Immature natural killer cell (primary cell): ENCODE results near the gene ANKMY1. TPM values are rescaled to one million over a fixed set of nuclear protein-coding genes. Genes with fewer than 3 reads are reported as not detected.
"Not testable (repeated sequence)": the region's sequence is repeated elsewhere in the genome, so short reads cannot be mapped to it uniquely, and the experiment has no call there.

Experiments used
- DNase-seq, 3 donors: peaks; one replicate each; pipeline ENCODE4 v3.0.0; 2022; ENCODE audit warnings: mixed read lengths in 1 of 3
- H3K27ac Mint-ChIP-seq, 6 donors: one replicate each; pipeline ENCODE4 v1.8.0; 2020; ENCODE audit warnings: mixed read lengths in 6 of 6, mild to moderate bottlenecking in 5 of 6, inconsistent platforms in 4 of 6, moderate library complexity in 3 of 6
- H3K27me3 Mint-ChIP-seq, 3 donors: one replicate each; pipeline ENCODE4 v1.8.0; 2020 to 2021; ENCODE audit warnings: low read depth in 3 of 3, mild to moderate bottlenecking in 3 of 3, mixed read lengths in 3 of 3, moderate library complexity in 3 of 3, inconsistent platforms in 1 of 3
- H3K36me3 Mint-ChIP-seq, 3 donors: one replicate each; pipeline ENCODE4 v1.8.0; 2020; ENCODE audit warnings: mixed read lengths in 3 of 3, inconsistent platforms in 2 of 3, mild to moderate bottlenecking in 2 of 3
- H3K4me1 Mint-ChIP-seq, 2 donors: one replicate each; pipeline ENCODE4 v1.8.0; 2020; ENCODE audit warnings: inconsistent platforms in 2 of 2, mild to moderate bottlenecking in 2 of 2, mixed read lengths in 2 of 2, moderate library complexity in 1 of 2
- H3K4me3 Mint-ChIP-seq, 5 donors: one replicate each; pipeline ENCODE4 v1.8.0; 2020; ENCODE audit warnings: mild to moderate bottlenecking in 5 of 5, mixed read lengths in 5 of 5, inconsistent platforms in 3 of 5, moderate library complexity in 3 of 5
- H3K9me3 Mint-ChIP-seq, 6 donors: one replicate each; pipeline ENCODE4 v1.8.0; 2020; ENCODE audit warnings: mild to moderate bottlenecking in 6 of 6, mixed read lengths in 6 of 6, inconsistent platforms in 4 of 6, moderate library complexity in 3 of 6
- polyA plus RNA-seq, 3 donors: library from polyadenylated mRNA; unstranded; fragments of 300-500 nt; fragmentation: Illumina TruSeq; gene quantifications; one replicate each; pipeline ENCODE4 v1.2.3, GENCODE V29; 2021

The ANKMY1 gene
- polyA plus RNA-seq, 3 donors from 2014 or later = 5.6 to 12.4 (median 7.3) TPM

- DNase-seq, H3K27ac Mint-ChIP-seq, H3K27me3 Mint-ChIP-seq, H3K4me3 Mint-ChIP-seq, H3K4me1 Mint-ChIP-seq: not testable (repeated sequence)
- Mint-ChIP-seq H3K9me3 (peaks cover 11 to 31% (median 25%) of the 10 kb centered on the region in 6 donors), H3K36me3 (peaks cover 42 to 50% (median 45%) of the 10 kb centered on the region in 3 donors)
Measured at GRCh38 chr2:240494942-240495341, 62.8 kb downstream of the ANKMY1 start.

- H3K36me3 Mint-ChIP-seq = peaks cover 45 to 50% (median 46%) of the 10 kb centered on the region in 3 donors
Measured at GRCh38 chr2:240494194-240494793, 63.5 kb downstream of the ANKMY1 start.

GRCh38 chr2:240491483-240491882, 66.3 kb downstream of the ANKMY1 start:
- DNase-seq = no peak
- H3K27ac Mint-ChIP-seq = no peak overlapping the region
- no peaks in the 10 kb centered on the region for H3K4me1 Mint-ChIP-seq
- peaks cover 19 to 61% (median 54%) of the 10 kb centered on the region in 6 donors for H3K9me3 Mint-ChIP-seq
- peaks cover 0 to 9% (median 3%) of the 10 kb centered on the region in 3 donors for H3K27me3 Mint-ChIP-seq
- H3K36me3 Mint-ChIP-seq = peaks cover 35 to 52% (median 41%) of the 10 kb centered on the region in 3 donors
- H3K4me3 Mint-ChIP-seq = no peak overlapping the region

More at GRCh38 chr2:240494194-240494793, 63.5 kb downstream of the ANKMY1 start:
- peaks cover 0 to 9% (median 3%) of the 10 kb centered on the region in 3 donors for H3K27me3 Mint-ChIP-seq
- H3K4me3 Mint-ChIP-seq = no peak overlapping the region
- H3K4me1 Mint-ChIP-seq = no peaks in the 10 kb centered on the region
- no peak overlapping the region for H3K27ac Mint-ChIP-seq
- no peak for DNase-seq
- peaks cover 15 to 37% (median 32%) of the 10 kb centered on the region in 6 donors for H3K9me3 Mint-ChIP-seq

- H3K4me1 Mint-ChIP-seq = no peaks in the 10 kb centered on the region
- peaks cover 0 to 5% (median 3%) of the 10 kb centered on the region in 6 donors for H3K9me3 Mint-ChIP-seq
- H3K27ac Mint-ChIP-seq = no peak overlapping the region
- no peak overlapping the region for H3K4me3 Mint-ChIP-seq
- no peak for DNase-seq
- peaks cover 4 to 15% (median 13%) of the 10 kb centered on the region in 3 donors for H3K36me3 Mint-ChIP-seq
- no peaks in the 10 kb centered on the region for H3K27me3 Mint-ChIP-seq
Measured at GRCh38 chr2:240482141-240482540, 75.6 kb downstream of the ANKMY1 start.

GRCh38 chr2:240481720-240482119, 76.1 kb downstream of the ANKMY1 start:
- Mint-ChIP-seq H3K4me3 (no peak overlapping the region), H3K4me1 (no peaks in the 10 kb centered on the region), H3K27me3 (no peaks in the 10 kb centered on the region), H3K36me3 (peaks cover 0 to 11% (median 9%) of the 10 kb centered on the region in 3 donors), H3K27ac (no peak overlapping the region), H3K9me3 (peaks cover 0 to under 1% (median 0%) of the 10 kb centered on the region in 6 donors)
- DNase-seq = no peak

GRCh38 chr2:240480834-240481623, 76.8 kb downstream of the ANKMY1 start:
- H3K27ac Mint-ChIP-seq = no peak overlapping the region
- no peaks in the 10 kb centered on the region for H3K27me3 Mint-ChIP-seq
- H3K4me3 Mint-ChIP-seq = no peak overlapping the region
- DNase-seq = no peak
- peaks cover 0 to 11% (median 9%) of the 10 kb centered on the region in 3 donors for H3K36me3 Mint-ChIP-seq
- H3K9me3 Mint-ChIP-seq = no peaks in the 10 kb centered on the region
- H3K4me1 Mint-ChIP-seq = no peaks in the 10 kb centered on the region

- H3K4me1 Mint-ChIP-seq = no peaks in the 10 kb centered on the region
- no peak for DNase-seq
- H3K9me3 Mint-ChIP-seq = peaks cover 0 to 10% (median 6%) of the 10 kb centered on the region in 6 donors
- peaks cover 6 to 17% (median 16%) of the 10 kb centered on the region in 3 donors for H3K36me3 Mint-ChIP-seq
- peak overlapping the region in 1 of 6 donors; percentile 41 for H3K27ac Mint-ChIP-seq
- peaks cover 0 to 2% (median 0%) of the 10 kb centered on the region in 3 donors for H3K27me3 Mint-ChIP-seq
- H3K4me3 Mint-ChIP-seq = no peak overlapping the region
Measured at GRCh38 chr2:240479111-240479501, 78.7 kb downstream of the ANKMY1 start.

- H3K4me3 Mint-ChIP-seq = no peak overlapping the region
- DNase-seq = no peak
- peaks cover 0 to 15% (median 10%) of the 10 kb centered on the region in 6 donors for H3K9me3 Mint-ChIP-seq
- H3K27ac Mint-ChIP-seq = peak overlapping the region in 1 of 6 donors; percentile 41
- H3K36me3 Mint-ChIP-seq = peaks cover 10 to 17% (median 17%) of the 10 kb centered on the region in 3 donors
- peaks cover 0 to 2% (median 0%) of the 10 kb centered on the region in 3 donors for H3K27me3 Mint-ChIP-seq
- H3K4me1 Mint-ChIP-seq = no peaks in the 10 kb centered on the region
Measured at GRCh38 chr2:240478346-240479110, 79.3 kb downstream of the ANKMY1 start.

GRCh38 chr2:240477916-240478315, 79.9 kb downstream of the ANKMY1 start:
- H3K4me1 Mint-ChIP-seq = no peaks in the 10 kb centered on the region
- H3K9me3 Mint-ChIP-seq = peaks cover 0 to 21% (median 16%) of the 10 kb centered on the region in 6 donors
- H3K27me3 Mint-ChIP-seq = peaks cover 0 to 2% (median 0%) of the 10 kb centered on the region in 3 donors
- no peak for DNase-seq
- no peak overlapping the region for H3K4me3 Mint-ChIP-seq
- peaks cover 10 to 22% (median 21%) of the 10 kb centered on the region in 3 donors for H3K36me3 Mint-ChIP-seq
- H3K27ac Mint-ChIP-seq = no peak overlapping the region

GRCh38 chr2:240473211-240473610, 84.6 kb downstream of the ANKMY1 start:
- Mint-ChIP-seq H3K36me3 (peaks cover 16 to 23% (median 21%) of the 10 kb centered on the region in 3 donors), H3K4me1 (no peaks in the 10 kb centered on the region), H3K27ac (no peak overlapping the region), H3K27me3 (peaks cover 0 to 2% (median 0%) of the 10 kb centered on the region in 3 donors), H3K4me3 (no peak overlapping the region), H3K9me3 (peaks cover 0 to 21% (median 17%) of the 10 kb centered on the region in 6 donors)
- no peak for DNase-seq

- Mint-ChIP-seq H3K9me3 (peaks cover 0 to 21% (median 17%) of the 10 kb centered on the region in 6 donors), H3K27me3 (peaks cover 0 to 2% (median 0%) of the 10 kb centered on the region in 3 donors), H3K36me3 (peaks cover 16 to 23% (median 21%) of the 10 kb centered on the region in 3 donors), H3K27ac (no peak overlapping the region), H3K4me3 (no peak overlapping the region), H3K4me1 (no peaks in the 10 kb centered on the region)
- no peak for DNase-seq
Measured at GRCh38 chr2:240472078-240472790, 85.6 kb downstream of the ANKMY1 start.

- Mint-ChIP-seq H3K9me3 (peaks cover 0 to 17% (median 14%) of the 10 kb centered on the region in 6 donors), H3K4me3 (peak overlapping the region in 1 of 5 donors; percentile 38), H3K27me3 (no peaks in the 10 kb centered on the region), H3K27ac (no peak overlapping the region), H3K36me3 (peaks cover 12 to 19% (median 17%) of the 10 kb centered on the region in 3 donors), H3K4me1 (no peaks in the 10 kb centered on the region)
- no peak for DNase-seq
Measured at GRCh38 chr2:240469740-240470139, 88.0 kb downstream of the ANKMY1 start.

GRCh38 chr2:240469239-240469636, 88.5 kb downstream of the ANKMY1 start:
- DNase-seq = no peak
- no peaks in the 10 kb centered on the region for H3K27me3 Mint-ChIP-seq
- no peak overlapping the region for H3K27ac Mint-ChIP-seq
- peak overlapping the region in 1 of 5 donors; percentile 38 for H3K4me3 Mint-ChIP-seq
- peaks cover 0 to 12% (median 10%) of the 10 kb centered on the region in 6 donors for H3K9me3 Mint-ChIP-seq
- H3K4me1 Mint-ChIP-seq = peaks cover 0 to 2% of the 10 kb centered on the region in 2 donors
- H3K36me3 Mint-ChIP-seq = peaks cover 10 to 16% (median 14%) of the 10 kb centered on the region in 3 donors
